HepG2 (cell line): ENCODE data around the gene STK40. TPM values are rescaled to one million over a fixed set of nuclear protein-coding genes. Genes with fewer than 3 reads are reported as not detected.

Experiments
- ATAC-seq: fragments of 200-7000 bp; cut with Tn5 transposase; 3 replicates; pipeline ENCODE4 v1.9.1; 2020; ENCODE audit warnings: mild to moderate bottlenecking, moderate library complexity
- BruUV-seq: library from RNA; stranded (reverse); fragments of 400-500 nt; replicated peaks from 2 replicates; lab custom pipeline; 2021; lab: Mats Ljungman, UMichigan
- CTCF ChIA-PET: fragments of 300-600 bp; formaldehyde crosslinking; extraction: SDS; loops from one replicate; lab custom pipeline; 2021; ENCODE audit warnings: low total read pairs, inconsistent platforms, low intra/inter-chr PET ratio; lab: Yijun Ruan, JAX
- POLR2A ChIA-PET: fragments of 350-600 bp; sonication (Branson Sonifier 250); formaldehyde crosslinking; loops from one replicate; lab custom pipeline; 2020; ENCODE audit warnings: antibody characterized with exemption, inconsistent platforms; lab: Yijun Ruan, JAX
- DNase-seq: peaks from one replicate; pipeline ENCODE4 v3.0.0-alpha.2; 2015; ENCODE audit warnings: low spot score
- FAIRE-seq: peaks from 3 replicates; lab custom pipeline; 2011; peaks lifted over from hg19 to GRCh38; lab: Jason Lieb, UNC
- H2AFZ ChIP-seq: one replicate; pipeline ENCODE4 v1.6.1; 2011; ENCODE audit warnings: low read length, inconsistent platforms
- H3K27ac ChIP-seq: fragments of 300-600 bp; 3 replicates; pipeline ENCODE4 v1.8.0; 2011; ENCODE audit warnings: mixed run types, mild to moderate bottlenecking, mixed read lengths, low read length, inconsistent platforms; ENCODE audit not compliant: insufficient read depth; ENCODE audit errors: extremely low read length
- H3K27me3 ChIP-seq, 2 experiments: fragments of 200-600 bp in 1 of 2; 2 replicates in 1 of 2; 3 replicates in 1 of 2; pipeline versions ENCODE4 v1.6.0 to v1.8.0; 2011; ENCODE audit warnings: low read length in 2 of 2, mild to moderate bottlenecking in 2 of 2, moderate library complexity in 2 of 2, inconsistent platforms in 1 of 2; ENCODE audit not compliant: insufficient read depth in 2 of 2, control insufficient read depth in 1 of 2
- H3K36me3 ChIP-seq, 2 experiments: fragments of 200-600 bp in 1 of 2; replicated peaks in 1 of 2; 2 replicates in 1 of 2; 3 replicates in 1 of 2; pipeline versions ENCODE4 v1.5.1 to v1.8.0; 2011; ENCODE audit warnings: low read length in 2 of 2, inconsistent platforms in 1 of 2; ENCODE audit not compliant: insufficient read depth in 2 of 2, control insufficient read depth in 1 of 2
- H3K4me1 ChIP-seq: 2 replicates; pipeline ENCODE4 v1.5.1; 2012; ENCODE audit warnings: low read length, inconsistent platforms; ENCODE audit not compliant: insufficient read depth
- H3K4me2 ChIP-seq: 2 replicates; pipeline ENCODE4 v1.6.0; 2011; ENCODE audit warnings: low read depth, low read length, inconsistent platforms
- H3K4me3 ChIP-seq, 3 experiments: fragments of 200-600 bp in 1 of 3; sonication (generic), shearing (Covaris generic) in 1 of 3; replicated peaks in 1 of 3; 2 replicates each; pipeline ENCODE4 v1.5.1; 2011 to 2016; ENCODE audit warnings: low read length in 3 of 3, inconsistent platforms in 2 of 3, low read depth in 2 of 3, mild to moderate bottlenecking in 2 of 3, control low read depth in 1 of 3, mixed read lengths in 1 of 3; ENCODE audit not compliant: insufficient read depth in 1 of 3
- H3K79me2 ChIP-seq: one replicate; pipeline ENCODE4 v1.6.1; 2011; ENCODE audit warnings: low read length, inconsistent platforms; ENCODE audit not compliant: insufficient read depth
- H3K9ac ChIP-seq: 2 replicates; pipeline ENCODE4 v1.6.0; 2011; ENCODE audit warnings: mild to moderate bottlenecking, low read depth, low read length, inconsistent platforms; ENCODE audit not compliant: insufficient read depth
- H3K9me3 ChIP-seq: 2 replicates; pipeline ENCODE4 v1.5.1; 2012; ENCODE audit warnings: mild to moderate bottlenecking, low read length
- H4K20me1 ChIP-seq: 2 replicates; pipeline ENCODE4 v1.6.0; 2011; ENCODE audit warnings: inconsistent platforms, mild to moderate bottlenecking, low read length, moderate library complexity; ENCODE audit not compliant: insufficient read depth
- BATF2 ChIP-seq: sonication (generic); formaldehyde crosslinking; IDR thresholded peaks from 2 replicates; pipeline ENCODE4 v1.8.0; 2022; ENCODE audit warnings: mild to moderate bottlenecking, missing genetic modification reagents, moderate library complexity
- CHCHD3 ChIP-seq: sonication (generic); formaldehyde crosslinking; IDR thresholded peaks from 2 replicates; pipeline ENCODE4 v1.8.0; 2022; ENCODE audit warnings: mild to moderate bottlenecking, missing genetic modification reagents, moderate library complexity
- GZF1 ChIP-seq: sonication (generic); formaldehyde crosslinking; IDR thresholded peaks from 2 replicates; pipeline ENCODE4 v1.5.1; 2020; ENCODE audit warnings: mild to moderate bottlenecking, missing genetic modification reagents
- HDAC6 ChIP-seq: fragments of 200-600 bp; sonication (generic); IDR thresholded peaks from 2 replicates; pipeline ENCODE4 v1.7.0; 2017; ENCODE audit warnings: mild to moderate bottlenecking, antibody characterized with exemption, low read length, low read depth
- KDM2A ChIP-seq: sonication (generic); formaldehyde crosslinking; IDR thresholded peaks from 2 replicates; pipeline ENCODE4 v1.4.0; 2020; ENCODE audit warnings: low read depth, missing genetic modification reagents, borderline replicate concordance
- MED8 ChIP-seq: sonication (generic); formaldehyde crosslinking; IDR thresholded peaks from 2 replicates; pipeline ENCODE4 v1.8.1; 2023; ENCODE audit warnings: mild to moderate bottlenecking, missing genetic modification reagents; ENCODE audit not compliant: insufficient replicate concordance
- MTF1 ChIP-seq: sonication (generic); formaldehyde crosslinking; IDR thresholded peaks from 2 replicates; pipeline ENCODE4 v1.5.0; 2020; ENCODE audit warnings: missing genetic modification reagents
- MYNN ChIP-seq: sonication (generic); formaldehyde crosslinking; IDR thresholded peaks from 2 replicates; pipeline ENCODE4 v1.4.0; 2020; ENCODE audit warnings: mild to moderate bottlenecking, low read depth, missing genetic modification reagents
- SMYD3 ChIP-seq: sonication (generic); formaldehyde crosslinking; IDR thresholded peaks from 2 replicates; pipeline ENCODE4 v1.8.1; 2023; ENCODE audit warnings: mild to moderate bottlenecking, missing genetic modification reagents
- ZBTB34 ChIP-seq: sonication (generic); formaldehyde crosslinking; IDR thresholded peaks from 2 replicates; pipeline ENCODE4 v1.8.0; 2022; ENCODE audit warnings: mild to moderate bottlenecking, missing genetic modification reagents
- ZNF136 ChIP-seq: sonication (generic); formaldehyde crosslinking; IDR thresholded peaks from 2 replicates; pipeline ENCODE4 v1.8.1; 2022; ENCODE audit warnings: low read depth, mild to moderate bottlenecking, moderate library complexity, missing genetic modification reagents
- ZNF605 ChIP-seq: sonication (generic); formaldehyde crosslinking; IDR thresholded peaks from 2 replicates; pipeline ENCODE4 v1.8.0; 2022; ENCODE audit warnings: mild to moderate bottlenecking, missing genetic modification reagents
- ZNF7 ChIP-seq: IDR thresholded peaks from 2 replicates; pipeline ENCODE4 v1.6.1; 2016; ENCODE audit warnings: missing biosample characterization, missing genetic modification reagents
- ZNF75D ChIP-seq: sonication (generic); formaldehyde crosslinking; IDR thresholded peaks from 2 replicates; pipeline ENCODE4 v1.8.1; 2023; ENCODE audit warnings: missing genetic modification reagents, mild to moderate bottlenecking, borderline replicate concordance
- WGBS: methylation state at CpG from one replicate; pipeline ENCODE4 v1.1.6; 2017; ENCODE audit warnings: low lambda C conversion rate; 5-methylcytosine and 5-hydroxymethylcytosine counted together
- in situ Hi-C: cut with HindIII; loops from 2 replicates; pipeline ENCODE4 v1.10.0; 2017; ENCODE audit warnings: low pct_unique_long_range_greater_than_20kb; ENCODE audit not compliant: extremely low pct_ligation_motif_present
- intact Hi-C: fragments of 100-400 bp; cut with micrococcal nuclease; formaldehyde crosslinking; loops from one replicate; pipeline ENCODE4 v1.10.0; 2022; ENCODE audit not compliant: unreplicated experiment
- polyA plus RNA-seq, 8 experiments: library from polyadenylated mRNA; depleted of rRNA in 3 of 8; stranded (reverse) in 7 of 8; unstranded in 1 of 8; fragments of >200 nt; fragmentation: Illumina TruSeq in 4 of 8; extraction: Trizol in 4 of 8; gene quantifications; 2 replicates each; pipeline versions ENCODE4 v1.2.1 to v1.2.3, GENCODE V29; 2011 to 2016; ENCODE audit warnings: low read depth in 4 of 8, missing spikeins in 1 of 8, mixed read lengths in 1 of 8; ENCODE audit not compliant: insufficient read depth in 1 of 8
- total RNA-seq, 5 experiments: library from RNA; depleted of rRNA; stranded (reverse); fragments of >200 nt; fragmentation: Illumina TruSeq; extraction: Trizol; gene quantifications; 2 replicates each; pipeline ENCODE4 v1.2.3, GENCODE V29; 2016; ENCODE audit warnings: low read depth in 1 of 5
- TF ChIP-seq, protein P1 (sequence below): IDR thresholded peaks from 2 replicates; pipeline ENCODE4 v1.6.1; 2016
- TF ChIP-seq, protein P2 (sequence below): sonication (generic); formaldehyde crosslinking; IDR thresholded peaks from 2 replicates; pipeline ENCODE4 v1.5.0; 2020; ENCODE audit warnings: mild to moderate bottlenecking, missing genetic modification reagents

STK40 gene
- total and polyA plus RNA-seq, 2 of the 13 experiments (the other 11 are each of a cell fraction or from before 2014, with no cell fraction given): 33.8 to 35.1 TPM

DNA sequence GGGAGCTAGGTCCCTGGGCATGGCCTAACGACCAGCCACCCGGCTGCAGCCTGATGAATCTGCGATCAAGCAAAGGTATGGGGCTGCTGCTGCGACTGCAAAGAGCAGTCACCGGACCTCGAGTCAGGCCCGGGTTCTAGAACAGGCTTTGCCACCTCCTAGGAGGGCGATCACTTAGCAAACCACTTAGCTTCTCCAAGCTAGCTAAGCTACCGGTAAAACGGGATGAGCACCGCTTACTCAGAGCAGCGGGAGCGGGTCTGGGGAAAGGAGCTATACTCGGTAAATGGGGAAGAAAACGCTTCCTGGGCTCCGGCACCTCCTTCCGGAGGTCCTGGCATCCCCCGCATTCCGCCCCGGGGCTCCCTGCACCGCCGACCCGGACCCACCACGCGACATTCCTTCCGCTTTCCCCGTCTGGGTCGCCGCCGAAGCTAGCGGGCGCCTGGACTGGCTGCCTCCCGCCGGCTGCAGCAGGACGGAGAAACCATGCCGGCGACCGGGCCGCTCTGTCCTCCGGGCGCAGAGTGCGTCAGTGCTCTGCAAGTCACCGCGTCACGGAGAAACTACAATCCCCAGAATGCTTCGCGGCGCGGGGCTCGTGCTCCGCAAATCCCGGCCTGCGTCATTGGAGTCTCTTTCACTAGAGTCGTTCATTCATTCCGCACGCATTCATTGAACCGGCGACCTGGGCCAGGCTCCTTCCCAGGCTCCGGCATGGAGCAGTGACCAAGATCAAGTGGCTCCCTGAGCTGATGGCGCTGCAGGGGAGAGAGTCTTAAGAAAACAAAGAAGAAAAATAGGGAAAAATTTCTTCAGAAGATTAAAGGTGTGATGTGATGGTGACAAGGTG lies 11.9 kb upstream of the STK40 start, which contains the start of gene LSM10:
TSS of gene LSM10 (minus strand) at position 531 of the 853 bp plus-strand sequence. CDS start 3,779 bp downstream, outside the sequence.
- WGBS: under 1% methylated on average over 46 of the region's 60 CpGs
- intact Hi-C loops: loop anchor here (1.0 kb wide), 1 partner anchor 11 kb away; no protein-coding TSS in a partner anchor
- FAIRE-seq: peak; percentile 79
- TF ChIP-seq ZNF136 (CRISPR knock-in tag) (no peak), KDM2A (CRISPR knock-in tag) (peak; percentile 86), MYNN (CRISPR knock-in tag) (no peak), ZNF7 (CRISPR knock-in tag) (no peak), HDAC6 (no peak), SMYD3 (no peak), ZNF75D (CRISPR knock-in tag) (no peak), MED8 (no peak), CHCHD3 (peak; percentile 38; the same call in 1 of the 2 replicates), ZBTB34 (CRISPR knock-in tag) (no peak), ZNF605 (peak; percentile 38; the same call in 1 of the 2 replicates), MTF1 (CRISPR knock-in tag) (peak; percentile 67; the same call in 1 of the 2 replicates), BATF2 (CRISPR knock-in tag) (no peak), GZF1 (CRISPR knock-in tag) (no peak)
- TF ChIP-seq, protein P1, sequence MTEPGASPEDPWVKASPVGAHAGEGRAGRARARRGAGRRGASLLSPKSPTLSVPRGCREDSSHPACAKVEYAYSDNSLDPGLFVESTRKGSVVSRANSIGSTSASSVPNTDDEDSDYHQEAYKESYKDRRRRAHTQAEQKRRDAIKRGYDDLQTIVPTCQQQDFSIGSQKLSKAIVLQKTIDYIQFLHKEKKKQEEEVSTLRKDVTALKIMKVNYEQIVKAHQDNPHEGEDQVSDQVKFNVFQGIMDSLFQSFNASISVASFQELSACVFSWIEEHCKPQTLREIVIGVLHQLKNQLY (CRISPR knock-in tag): peak; percentile 24; the same call in 1 of the 2 replicates
- TF ChIP-seq, protein P2, sequence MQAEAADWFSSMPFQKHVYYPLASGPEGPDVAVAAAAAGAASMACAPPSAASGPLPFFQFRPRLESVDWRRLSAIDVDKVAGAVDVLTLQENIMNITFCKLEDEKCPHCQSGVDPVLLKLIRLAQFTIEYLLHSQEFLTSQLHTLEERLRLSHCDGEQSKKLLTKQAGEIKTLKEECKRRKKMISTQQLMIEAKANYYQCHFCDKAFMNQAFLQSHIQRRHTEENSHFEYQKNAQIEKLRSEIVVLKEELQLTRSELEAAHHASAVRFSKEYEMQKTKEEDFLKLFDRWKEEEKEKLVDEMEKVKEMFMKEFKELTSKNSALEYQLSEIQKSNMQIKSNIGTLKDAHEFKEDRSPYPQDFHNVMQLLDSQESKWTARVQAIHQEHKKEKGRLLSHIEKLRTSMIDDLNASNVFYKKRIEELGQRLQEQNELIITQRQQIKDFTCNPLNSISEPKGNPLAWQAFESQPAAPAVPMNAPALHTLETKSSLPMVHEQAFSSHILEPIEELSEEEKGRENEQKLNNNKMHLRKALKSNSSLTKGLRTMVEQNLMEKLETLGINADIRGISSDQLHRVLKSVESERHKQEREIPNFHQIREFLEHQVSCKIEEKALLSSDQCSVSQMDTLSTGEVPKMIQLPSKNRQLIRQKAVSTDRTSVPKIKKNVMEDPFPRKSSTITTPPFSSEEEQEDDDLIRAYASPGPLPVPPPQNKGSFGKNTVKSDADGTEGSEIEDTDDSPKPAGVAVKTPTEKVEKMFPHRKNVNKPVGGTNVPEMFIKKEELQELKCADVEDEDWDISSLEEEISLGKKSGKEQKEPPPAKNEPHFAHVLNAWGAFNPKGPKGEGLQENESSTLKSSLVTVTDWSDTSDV (CRISPR knock-in tag): peak; percentile 92

More for the DNA sequence above, 11.9 kb upstream of the STK40 start, which contains the start of gene LSM10:
- Histone ChIP-seq H3K9me3 (no peaks in the 10 kb centered on the region), H4K20me1 (no peaks in the 10 kb centered on the region), H3K36me3 (peaks cover 5 to 15% of the 10 kb centered on the region in 2 experiments; a peak in 4 of 5 replicates), H3K9ac (peak within 1 kb of the TSS; percentile 94), H3K27me3 (no peaks in the 10 kb centered on the region; a peak in 1 of 5 replicates), H3K4me3 (peak within 1 kb of the TSS; percentile 87 to 92 (median 91)), H3K27ac (peak within 1 kb of the TSS; percentile 80), H3K4me2 (peak within 1 kb of the TSS; percentile 81), H2AFZ (no peak within 1 kb of the TSS), H3K79me2 (peaks cover 15% of the 10 kb centered on the region), H3K4me1 (peaks cover 41% of the 10 kb centered on the region)
- BruUV-seq: no TSS peak
- ATAC-seq: peak; percentile 66
- in situ Hi-C loops: no loop called here
- POLR2A ChIA-PET: interaction anchor here (0.8 to 8.5 kb wide), 6 partner anchors 10 to 89 kb away, joined by 3 to 391 read pairs (median 4); partner anchors contain the start of genes MRPS15 and STK40
- DNase-seq: peak; percentile 87
- CTCF ChIA-PET: no interaction called here
